ENCODE measurements around the gene TMEM143.
"Not testable (repeated sequence)": the region's sequence is repeated elsewhere in the genome, so short reads cannot be mapped to it uniquely, and the experiment has no call there.

Gene TMEM143

DNA sequence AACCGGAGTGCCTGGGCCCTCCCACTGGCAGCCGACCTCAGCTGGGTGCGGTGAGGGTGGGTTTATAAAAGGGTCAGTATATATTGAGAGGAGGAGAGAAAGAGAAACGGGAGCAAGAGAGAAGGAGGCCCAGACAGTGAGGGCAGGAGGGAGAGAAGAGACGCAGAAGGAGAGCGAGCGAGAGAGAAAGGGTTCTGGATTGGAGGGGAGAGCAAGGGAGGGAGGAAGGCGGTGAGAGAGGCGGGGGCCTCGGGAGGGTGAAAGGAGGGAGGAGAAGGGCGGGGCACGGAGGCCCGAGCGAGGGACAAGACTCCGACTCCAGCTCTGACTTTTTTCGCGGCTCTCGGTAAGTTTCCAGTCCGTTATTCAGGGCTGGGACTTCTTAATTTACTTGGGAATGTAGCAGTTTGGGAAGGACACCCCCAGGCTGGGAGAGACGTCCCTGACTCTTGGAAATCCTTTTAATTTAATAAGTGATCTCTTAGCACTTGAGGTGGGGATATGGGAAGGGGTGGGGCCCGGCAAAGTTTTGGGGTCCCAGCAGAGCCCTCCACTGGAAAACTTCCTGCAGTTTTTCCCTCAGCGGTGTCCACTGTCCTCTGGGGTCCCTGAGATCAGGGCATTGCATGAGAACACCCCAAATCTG is 38.4 kb downstream of the TMEM143 start, which contains the start of gene EMP3:
EMP3 (plus strand) TSS at position 288 of the 646 bp plus-strand sequence. CDS start 1,293 bp downstream, outside the sequence.
- DNase-seq: peak; percentile 89

- peak; percentile 100 for DNase-seq
These were observed 41.8 kb downstream of the TMEM143 start for GRCh38 chr19:48321622-48322591.

DNA sequence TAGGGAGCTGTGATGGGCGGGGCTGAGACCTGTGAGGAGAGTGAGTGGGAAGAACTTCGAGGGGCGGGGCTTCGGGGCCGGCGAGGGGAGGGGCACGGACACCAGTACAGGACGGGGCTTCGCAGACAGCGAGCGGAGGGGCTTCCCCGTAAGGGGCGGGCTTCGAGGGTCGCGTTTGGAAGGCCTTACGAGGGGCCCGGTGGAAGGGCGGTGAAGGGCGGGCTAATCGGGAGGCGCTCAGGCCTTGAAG is 42.4 kb downstream of the TMEM143 start:
- DNase-seq: peak; percentile 99

DNA sequence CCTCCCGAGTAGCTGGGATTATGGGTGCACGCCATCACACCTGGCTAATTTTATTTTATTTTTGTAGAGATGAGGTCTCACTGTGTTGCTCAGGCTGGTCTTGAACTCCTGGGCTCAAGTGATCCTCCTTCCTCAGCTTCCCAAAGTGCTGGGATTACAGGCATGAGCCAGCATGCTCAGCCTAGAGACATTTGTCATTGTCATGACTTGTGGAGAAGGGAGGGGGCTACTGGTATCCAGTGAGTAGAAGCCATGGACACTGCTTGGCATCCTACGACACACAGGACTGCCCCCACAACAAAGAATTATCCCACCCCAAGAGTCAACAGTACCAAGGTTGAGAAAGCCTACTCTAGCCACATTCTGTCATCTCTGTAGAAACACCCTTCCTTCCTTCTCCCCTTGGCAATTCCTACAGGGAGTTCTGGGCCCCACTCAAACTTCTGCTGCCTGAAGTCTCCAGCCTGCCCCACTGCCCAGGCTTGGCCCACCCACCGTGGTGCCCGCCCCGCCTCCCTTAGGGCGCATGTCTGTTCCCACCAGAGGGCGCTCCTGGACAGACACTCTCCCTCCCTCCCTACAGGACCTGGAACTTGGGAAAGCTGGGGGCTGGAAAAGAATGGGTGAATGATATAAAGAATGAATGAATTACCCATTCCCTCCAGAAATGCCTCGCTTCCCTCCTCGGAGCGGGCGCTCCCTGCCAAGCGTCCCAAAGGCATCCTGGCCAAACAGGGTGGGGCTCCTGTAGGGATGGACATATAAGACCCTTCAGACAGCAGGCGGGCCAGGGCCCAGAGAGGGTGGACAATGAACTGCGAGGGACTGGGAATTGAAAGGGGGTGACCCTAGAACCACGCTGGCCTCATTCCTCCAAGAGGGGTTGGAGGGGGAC is 43.8 kb downstream of the TMEM143 start:
- peak; percentile 77 for DNase-seq

DNA sequence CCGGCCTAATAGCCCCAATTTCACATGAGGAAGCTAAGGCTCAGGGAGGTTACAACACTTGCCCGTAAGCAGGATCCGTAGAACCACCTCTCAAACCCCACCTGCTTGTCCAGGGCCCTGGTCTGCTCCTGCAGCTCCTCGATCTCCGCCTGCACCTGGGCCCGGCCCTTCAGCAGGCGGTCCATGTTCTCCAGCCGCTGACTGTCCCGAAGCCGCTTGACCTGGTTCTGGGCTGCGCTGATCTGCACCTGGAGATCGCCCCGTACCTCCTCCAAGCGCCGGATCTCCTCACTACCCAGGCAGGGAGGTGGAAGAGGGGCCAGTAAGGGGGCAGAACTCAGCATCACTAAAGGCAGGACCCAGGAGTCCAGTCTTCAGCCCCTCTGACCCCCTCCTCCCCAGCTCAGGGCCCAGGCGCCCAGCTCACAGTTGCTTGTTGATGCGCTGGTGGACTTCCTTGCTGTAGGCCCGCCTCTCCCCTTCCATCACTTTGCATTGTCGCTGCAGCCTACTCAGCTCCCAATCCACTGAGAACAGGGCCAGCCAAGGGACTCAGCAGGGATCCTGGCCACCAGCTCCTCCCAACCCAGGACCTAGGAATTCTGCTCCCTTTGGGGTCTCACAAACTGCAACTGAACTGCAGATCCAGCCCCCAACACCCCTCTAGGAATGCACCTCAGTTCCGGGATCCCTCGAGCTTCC is 45.3 kb downstream of the TMEM143 start:
- DNase-seq: no peak

GRCh38 chr19:48317708-48317960 is 46.1 kb downstream of the TMEM143 start:
- DNase-seq: not testable (repeated sequence)

- no peak for DNase-seq
These were observed 48.0 kb downstream of the TMEM143 start for GRCh38 chr19:48315712-48316111.

DNA sequence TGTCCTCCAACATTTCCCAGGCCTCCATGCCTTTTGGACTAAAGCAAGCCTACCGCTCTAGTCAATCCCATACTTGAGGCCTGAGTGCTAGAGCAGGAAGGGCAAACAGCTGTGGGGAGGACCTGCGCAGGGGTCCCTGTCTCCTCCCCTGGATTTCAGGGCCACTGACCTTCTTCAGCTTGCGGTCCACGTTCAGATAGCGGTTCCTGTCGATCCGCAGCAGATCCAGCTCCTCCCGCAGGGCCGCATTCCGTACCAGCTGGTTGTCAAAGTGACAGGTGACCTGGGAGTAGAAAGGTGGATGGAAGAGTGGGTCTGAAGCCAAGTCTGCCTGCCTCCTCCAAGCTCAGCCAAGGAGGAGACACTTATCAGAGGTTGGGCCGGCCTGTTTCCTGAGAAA is 52.4 kb downstream of the TMEM143 start:
- DNase-seq: no peak

DNA sequence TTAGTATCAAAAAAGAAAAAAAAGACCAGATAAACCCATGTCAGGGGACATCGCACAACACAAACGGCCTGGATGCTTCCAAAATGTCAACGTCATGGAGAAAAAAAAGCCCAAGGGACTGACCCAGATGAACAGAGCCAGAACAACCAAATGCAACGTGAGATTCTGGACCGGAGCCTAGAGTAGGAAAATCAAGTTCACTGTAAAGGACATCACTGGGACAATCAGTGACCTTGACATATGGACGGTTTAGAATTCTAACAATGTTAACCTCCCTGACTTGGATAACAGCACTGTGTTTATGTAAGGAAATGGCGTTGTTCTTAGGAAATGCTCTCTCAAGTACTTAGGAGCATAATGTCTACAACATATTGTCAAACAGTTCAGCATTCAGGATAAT is 53.5 kb downstream of the TMEM143 start:
- no peak for DNase-seq

- DNase-seq: not testable (repeated sequence)
These were observed 54.0 kb downstream of the TMEM143 start for GRCh38 chr19:48309731-48310130.

DNA sequence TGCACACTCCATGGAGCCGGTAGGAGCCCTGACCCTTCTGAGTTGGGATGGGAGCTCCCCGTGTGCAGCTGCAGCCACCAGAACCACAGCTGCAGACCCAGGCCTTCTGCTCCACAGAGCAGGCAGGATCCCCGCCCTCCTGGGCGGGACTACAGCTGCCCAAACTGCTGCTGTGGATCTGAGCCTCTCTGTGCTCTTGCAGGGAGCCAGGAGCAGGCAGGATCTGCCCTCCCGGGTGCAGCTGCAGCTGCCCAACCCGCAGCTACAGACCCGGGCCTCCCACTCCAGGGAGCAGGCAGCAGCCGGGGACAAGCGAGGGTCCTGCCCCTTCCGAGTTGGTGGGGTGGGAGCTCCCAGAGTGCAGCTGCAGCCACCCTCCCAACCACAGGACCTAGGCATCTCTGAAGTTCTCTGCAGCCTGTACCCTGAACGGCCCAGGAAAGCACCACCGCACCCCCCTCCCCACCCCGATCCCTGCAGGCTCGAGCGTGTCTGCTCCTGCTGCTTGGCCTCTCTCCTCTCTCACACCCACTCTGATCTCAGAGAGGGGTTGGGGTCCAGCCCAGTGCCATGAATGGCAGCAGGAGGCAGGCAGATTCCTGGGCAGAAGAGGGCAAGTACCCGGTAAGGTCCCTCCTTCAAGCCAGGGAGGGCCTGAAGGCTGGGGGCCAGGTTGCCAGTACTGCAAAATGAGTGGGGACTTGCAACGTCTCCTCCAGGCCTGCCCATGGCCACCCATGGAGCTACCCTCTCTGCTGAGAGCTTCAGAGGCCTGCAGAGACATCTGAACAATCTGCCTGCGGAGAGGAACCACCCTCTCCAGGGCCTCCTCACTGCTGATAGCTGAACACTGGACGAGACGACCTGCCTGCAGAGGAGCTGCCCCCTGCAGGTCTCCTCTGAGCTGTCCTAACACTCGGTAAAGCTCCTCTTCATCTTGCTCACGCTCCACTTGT is 54.8 kb downstream of the TMEM143 start:
- DNase-seq: no peak

- no peak for DNase-seq
These were observed 59.9 kb downstream of the TMEM143 start for GRCh38 chr19:48303866-48304265.

- no peak for DNase-seq
These were observed 60.4 kb downstream of the TMEM143 start for GRCh38 chr19:48303367-48303766.

DNA sequence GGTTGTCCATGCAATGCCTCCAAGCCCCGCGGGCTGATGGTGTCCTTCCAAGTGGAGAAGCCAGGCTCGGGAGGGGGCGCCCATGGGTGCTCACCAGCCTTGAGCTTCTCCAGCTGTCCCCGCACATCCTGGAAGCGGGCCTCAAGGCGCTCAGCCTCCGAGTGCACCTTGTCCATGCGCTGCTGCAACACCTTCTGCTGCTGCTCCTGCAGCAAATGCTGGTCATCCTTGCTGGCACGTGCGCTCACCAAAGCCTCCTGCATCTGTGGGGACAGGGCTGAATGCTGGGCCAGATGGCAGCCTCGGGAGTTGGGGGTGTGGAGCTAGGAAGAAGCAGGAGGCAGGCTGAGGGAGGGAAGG is 61.2 kb downstream of the TMEM143 start:
- no peak for DNase-seq

DNA sequence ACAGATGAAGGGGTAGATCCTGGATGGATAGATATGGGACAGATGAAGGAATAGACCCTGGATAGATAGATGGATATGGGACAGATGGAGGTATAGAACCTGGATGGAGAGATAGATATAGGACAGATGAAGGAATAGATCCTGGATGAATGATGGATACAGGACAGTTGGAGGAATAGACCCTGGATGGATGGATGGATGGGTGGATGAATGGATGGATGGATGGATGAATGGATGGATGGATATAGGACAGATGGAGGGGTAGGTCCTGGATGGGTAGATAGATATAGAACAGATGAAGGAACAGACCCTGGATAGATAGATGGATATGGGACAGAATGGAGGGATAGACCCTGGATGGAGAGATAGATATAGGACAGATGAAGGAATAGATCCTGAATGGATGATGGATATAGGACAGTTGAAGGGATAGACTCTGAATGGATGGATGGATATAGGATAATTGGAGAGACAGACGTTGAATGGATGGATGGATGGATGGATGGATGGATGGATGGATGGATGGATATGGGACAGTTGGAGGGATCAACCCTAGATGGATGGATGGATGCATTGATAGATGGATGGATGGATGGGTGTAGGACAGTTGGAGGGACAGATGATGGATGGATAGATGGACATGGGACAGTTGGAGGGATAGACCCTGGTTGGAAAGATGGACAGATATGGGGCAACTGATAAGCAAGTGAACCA is 61.7 kb downstream of the TMEM143 start:
- DNase-seq: no peak

GRCh38 chr19:48297975-48298374 is 65.8 kb downstream of the TMEM143 start:
- DNase-seq: no peak

- no peak for DNase-seq
These were observed 66.6 kb downstream of the TMEM143 start for GRCh38 chr19:48296963-48297734.

DNA sequence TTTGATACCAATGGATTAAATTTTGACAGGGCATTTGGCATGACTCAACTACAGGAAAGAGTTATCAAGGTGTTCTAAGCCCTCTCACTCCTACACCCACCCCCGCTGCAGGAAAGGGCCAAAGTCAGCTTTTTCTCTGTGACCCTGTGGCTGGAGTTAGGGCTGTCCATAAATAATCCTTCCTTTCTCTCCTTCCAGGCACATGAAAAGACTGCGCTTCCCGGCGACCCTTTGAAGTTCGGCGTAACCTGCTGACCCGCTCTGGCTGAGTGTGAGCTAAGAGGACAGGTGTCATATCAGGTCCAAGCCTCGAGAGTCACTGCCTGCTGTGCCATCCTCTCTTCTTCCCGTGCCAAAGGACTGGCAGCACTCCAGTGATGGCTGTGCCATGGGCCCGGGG is 68.3 kb downstream of the TMEM143 start:
- no peak for DNase-seq

- no peak for DNase-seq
These were observed 70.9 kb downstream of the TMEM143 start for GRCh38 chr19:48292798-48293197.

DNA sequence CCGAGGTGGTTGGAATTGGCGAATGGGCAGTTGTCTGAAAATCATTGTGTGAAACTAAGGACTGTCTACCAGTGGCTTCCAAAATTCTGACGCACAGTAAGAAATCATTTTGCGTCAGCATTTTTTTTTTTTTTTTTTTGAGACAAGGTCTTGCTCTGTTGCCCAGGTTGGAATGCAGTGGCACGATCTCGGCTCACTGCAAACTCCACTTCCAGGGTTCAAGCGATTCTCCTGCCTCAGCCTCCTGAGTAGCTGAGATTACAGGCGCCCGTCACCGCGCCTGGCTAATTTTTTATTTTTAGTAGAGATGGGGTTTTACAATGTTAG is 72.3 kb downstream of the TMEM143 start:
- DNase-seq: not testable (repeated sequence)

Data from activated CD4-positive, alpha-beta T cell treated with anti-CD3 and anti-CD28 coated beads, Interleukin-10, Interleukin-2, amounts not matched to agents 100 ng/mL and 50 ng/mL, durations not matched to agents 16 hours and 8 hours (primary cell).